Keratinocyte (primary cell): Measurements from ENCODE around the gene CASKIN2. TPM values are rescaled to one million over a fixed set of nuclear protein-coding genes. Genes with fewer than 3 reads are reported as not detected.

Source experiments
- DNase-seq: peaks from one replicate; pipeline ENCODE4 v3.0.0-alpha.2; 2011; ENCODE audit warnings: low read depth, missing footprints, low spot score
- FAIRE-seq: peaks from 2 replicates; lab custom pipeline; 2011; peaks lifted over from hg19 to GRCh38; lab: Jason Lieb, UNC
- H2AFZ ChIP-seq: 2 replicates; pipeline ENCODE4 v1.6.0; 2012; ENCODE audit warnings: low read length, control low read depth, inconsistent platforms; ENCODE audit not compliant: control insufficient read depth
- H3K27ac ChIP-seq: 2 replicates; pipeline ENCODE4 v1.5.1; 2011; ENCODE audit warnings: low read length; ENCODE audit not compliant: control insufficient read depth, insufficient read depth
- H3K27me3 ChIP-seq: 3 replicates; pipeline ENCODE4 v1.6.0; 2011; ENCODE audit warnings: low read length; ENCODE audit not compliant: control insufficient read depth, insufficient read depth; ENCODE audit errors: extremely low read depth
- H3K36me3 ChIP-seq, 2 experiments: 2 replicates in 1 of 2; 3 replicates in 1 of 2; pipeline ENCODE4 v1.5.1; 2011; ENCODE audit warnings: low read length in 2 of 2, mild to moderate bottlenecking in 1 of 2; ENCODE audit not compliant: control insufficient read depth in 2 of 2, insufficient read depth in 2 of 2; ENCODE audit errors: extremely low read depth in 1 of 2
- H3K4me1 ChIP-seq: 3 replicates; pipeline ENCODE4 v1.5.1; 2011; ENCODE audit warnings: low read length; ENCODE audit not compliant: control insufficient read depth, insufficient read depth; ENCODE audit errors: extremely low read depth
- H3K4me2 ChIP-seq: 3 replicates; pipeline ENCODE4 v1.6.0; 2011; ENCODE audit warnings: low read depth, low read length; ENCODE audit not compliant: control insufficient read depth, insufficient read depth; ENCODE audit errors: extremely low read depth
- H3K4me3 ChIP-seq, 3 experiments: fragments of 200-600 bp in 1 of 3; sonication (generic) in 1 of 3; 2 replicates in 2 of 3; 3 replicates in 1 of 3; pipeline ENCODE4 v1.5.1; 2011 to 2016; ENCODE audit warnings: low read length in 3 of 3, mild to moderate bottlenecking in 3 of 3, control low read depth in 2 of 3, inconsistent platforms in 1 of 3, low read depth in 1 of 3, mixed read lengths in 1 of 3, mixed run types in 1 of 3, moderate library complexity in 1 of 3; ENCODE audit not compliant: control insufficient read depth in 2 of 3, insufficient read depth in 2 of 3; ENCODE audit errors: extremely low read depth in 1 of 3
- H3K79me2 ChIP-seq: 2 replicates; pipeline ENCODE4 v1.6.0; 2012; ENCODE audit warnings: low read length; ENCODE audit not compliant: control insufficient read depth, insufficient read depth
- H3K9ac ChIP-seq: 3 replicates; pipeline ENCODE4 v1.6.0; 2011; ENCODE audit warnings: low read length; ENCODE audit not compliant: control insufficient read depth, insufficient read depth; ENCODE audit errors: extremely low read depth
- H3K9me1 ChIP-seq: 3 replicates; pipeline ENCODE4 v1.6.0; 2011; ENCODE audit warnings: low read length; ENCODE audit not compliant: control insufficient read depth, insufficient read depth; ENCODE audit errors: extremely low read depth
- H3K9me3 ChIP-seq: 2 replicates; pipeline ENCODE4 v1.5.1; 2012; ENCODE audit warnings: low read depth, low read length; ENCODE audit not compliant: control insufficient read depth
- H4K20me1 ChIP-seq: 3 replicates; pipeline ENCODE4 v1.6.0; 2011; ENCODE audit warnings: low read length; ENCODE audit not compliant: control insufficient read depth, insufficient read depth; ENCODE audit errors: extremely low read depth
- CTCF ChIP-seq, 3 experiments: IDR thresholded peaks in 1 of 3; conservative IDR thresholded peaks in 1 of 3; optimal IDR thresholded peaks in 1 of 3; 2 replicates in 2 of 3; 3 replicates in 1 of 3; pipeline versions ENCODE3 to v1.5.1; 2011; ENCODE audit warnings: low read length in 3 of 3, mild to moderate bottlenecking in 3 of 3, moderate library complexity in 2 of 3, control low read depth in 1 of 3, inconsistent platforms in 1 of 3; ENCODE audit not compliant: insufficient read depth in 2 of 3; ENCODE audit errors: extremely low read depth in 1 of 3
- EZH2 ChIP-seq: IDR thresholded peaks from one replicate; pipeline ENCODE4 v1.6.1; 2012; ENCODE audit warnings: inconsistent platforms, mild to moderate bottlenecking, low read length, moderate library complexity
- dilution Hi-C: fragments of 300-500 bp; cut with MboI; formaldehyde crosslinking; loops from one replicate; pipeline ENCODE4 v1.7.0; 2020; ENCODE audit warnings: low sequenced_read_pairs; ENCODE audit not compliant: extremely low pct_ligation_motif_present
- polyA plus RNA-seq, 5 experiments: library from polyadenylated mRNA; depleted of rRNA in 3 of 5; stranded (reverse) in 3 of 5; stranded (forward) in 1 of 5; unstranded in 1 of 5; fragments of >200 nt; gene quantifications; 1 replicate in 1 of 5; 2 replicates in 3 of 5; 3 replicates in 1 of 5; pipeline versions ENCODE4 v1.2.1 to v1.2.3, GENCODE V29; 2011 to 2012; ENCODE audit warnings: missing spikeins in 2 of 5, low read depth in 1 of 5, low replicate concordance in 1 of 5

The CASKIN2 gene
- polyA plus RNA-seq, 1 donor (not counting 4 experiments of a cell fraction or from before 2014, with no cell fraction given): 3.7 TPM

GRCh38 chr17:75564195-75564594, 48.9 kb upstream of the CASKIN2 start:
- H2AFZ ChIP-seq: no peak overlapping the region
- dilution Hi-C loops: no loop called here
- peaks cover 7 to 26% of the 10 kb centered on the region in 2 experiments for H3K36me3 ChIP-seq
- no peaks in the 10 kb centered on the region for H4K20me1 ChIP-seq
- no peak overlapping the region for H3K4me2 ChIP-seq
- H3K79me2 ChIP-seq: no peaks in the 10 kb centered on the region
- FAIRE-seq: no peak
- no peaks in the 10 kb centered on the region for H3K9me1 ChIP-seq
- H3K9ac ChIP-seq: no peak overlapping the region
- no peaks in the 10 kb centered on the region for H3K27me3 ChIP-seq
- no peaks in the 10 kb centered on the region for H3K4me1 ChIP-seq
- TF ChIP-seq EZH2: no peak
- TF ChIP-seq CTCF (optimal IDR thresholded peaks at IDR 0.05 in 1 of 3, IDR thresholded peaks at IDR 0.05 in 1 of 3, conservative IDR thresholded peaks at IDR 0.05 in 1 of 3; ENCODE audit: extremely low read depth in 1 of 3, insufficient read depth in 2 of 3, low read length in 3 of 3): no peak
- H3K9me3 ChIP-seq: no peaks in the 10 kb centered on the region
- DNase-seq: no peak
- H3K4me3 ChIP-seq: no peak overlapping the region
- H3K27ac ChIP-seq: no peak overlapping the region

DNA sequence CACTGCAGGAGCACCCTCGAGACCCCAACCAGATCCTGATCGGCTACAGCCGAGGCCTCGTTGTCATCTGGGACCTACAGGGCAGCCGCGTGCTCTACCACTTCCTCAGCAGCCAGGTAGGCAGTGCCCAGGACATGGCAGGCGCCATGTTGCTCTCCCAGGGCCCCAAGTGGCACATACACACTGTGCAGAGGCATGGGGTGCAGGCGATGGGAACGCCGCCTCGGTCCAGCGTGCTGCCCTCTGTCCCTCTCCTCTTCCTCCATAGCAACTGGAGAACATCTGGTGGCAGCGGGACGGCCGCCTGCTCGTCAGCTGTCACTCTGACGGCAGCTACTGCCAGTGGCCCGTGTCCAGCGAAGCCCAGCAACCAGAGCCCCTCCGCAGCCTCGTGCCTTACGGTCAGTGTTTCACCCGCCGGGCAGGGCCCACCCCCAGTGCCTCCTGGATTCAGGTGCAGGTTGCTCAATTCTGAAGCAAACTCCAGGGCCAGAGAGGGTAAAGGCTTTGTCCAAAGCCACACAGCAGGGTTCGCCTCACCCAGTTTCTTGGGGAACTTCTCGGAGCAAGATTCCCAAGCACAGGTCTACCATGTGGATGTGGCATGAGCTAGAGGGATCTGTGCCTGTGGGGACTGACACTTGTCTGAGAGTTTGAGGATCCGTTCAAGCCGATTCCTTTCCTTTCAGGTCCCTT, 47.9 kb upstream of the CASKIN2 start:
- H3K9me1 ChIP-seq: no peaks in the 10 kb centered on the region
- no peaks in the 10 kb centered on the region for H4K20me1 ChIP-seq
- H3K4me3 ChIP-seq: no peak overlapping the region
- H3K4me1 ChIP-seq: no peaks in the 10 kb centered on the region
- DNase-seq (no peak), FAIRE-seq (no peak)
- H3K79me2 ChIP-seq: no peaks in the 10 kb centered on the region
- no peaks in the 10 kb centered on the region for H3K27me3 ChIP-seq
- no peak overlapping the region for H3K4me2 ChIP-seq
- H3K27ac ChIP-seq: no peak overlapping the region
- TF ChIP-seq EZH2 (no peak), CTCF (optimal IDR thresholded peaks at IDR 0.05 in 1 of 3, IDR thresholded peaks at IDR 0.05 in 1 of 3, conservative IDR thresholded peaks at IDR 0.05 in 1 of 3; ENCODE audit: extremely low read depth in 1 of 3, insufficient read depth in 2 of 3, low read length in 3 of 3) (no peak)
- dilution Hi-C loops: no loop called here
- H3K9ac ChIP-seq: no peak overlapping the region
- no peaks in the 10 kb centered on the region for H3K9me3 ChIP-seq
- H3K36me3 ChIP-seq: peaks cover 3 to 20% of the 10 kb centered on the region in 2 experiments
- no peak overlapping the region for H2AFZ ChIP-seq
